GM12878 (cell line): ENCODE data around the gene ZMYND19. TPM values are rescaled to one million over a fixed set of nuclear protein-coding genes. Genes with fewer than 3 reads are reported as not detected.
A peak's percentile ranks its signal among the peaks of the same experiment; 100 is the strongest.

ENCODE experiments used
- ATAC-seq: fragments of 200-7000 bp; cut with Tn5 transposase; 3 replicates; pipeline ENCODE4 v1.9.1; 2020; ENCODE audit warnings: mild to moderate bottlenecking, moderate library complexity
- BruUV-seq: library from RNA; stranded (reverse); fragments of 400-500 nt; replicated peaks from 2 replicates; lab custom pipeline; 2021; lab: Mats Ljungman, UMichigan
- CTCF ChIA-PET: fragments of 300-600 bp; sonication (Branson Sonifier 250); formaldehyde crosslinking; extraction: SDS; loops from one replicate; lab custom pipeline; 2021; ENCODE audit warnings: inconsistent platforms; lab: Yijun Ruan, JAX
- POLR2A ChIA-PET: fragments of 350-600 bp; formaldehyde crosslinking; extraction: SDS; loops from one replicate; lab custom pipeline; 2021; ENCODE audit warnings: inconsistent platforms; lab: Charles Lee
- RAD21 ChIA-PET: fragments of 300-600 bp; sonication (Branson Sonifier 250); formaldehyde crosslinking; loops from one replicate; lab custom pipeline; 2023; ENCODE audit warnings: antibody characterized with exemption; ENCODE audit not compliant: unreplicated experiment; lab: Charles Lee
- SMC1A ChIA-PET: fragments of 300-600 bp; sonication (Branson Sonifier 250); formaldehyde crosslinking; loops from one replicate; lab custom pipeline; 2023; ENCODE audit not compliant: unreplicated experiment, uncharacterized antibody; lab: Charles Lee
- DNase-seq: peaks from one replicate; pipeline ENCODE4 v3.0.0-alpha.2; 2011; ENCODE audit warnings: low read depth, low spot score
- FAIRE-seq: peaks from 3 replicates; lab custom pipeline; 2011; peaks lifted over from hg19 to GRCh38; lab: Jason Lieb, UNC
- H2AFZ ChIP-seq: 2 replicates; pipeline ENCODE4 v1.6.0; 2011; ENCODE audit warnings: low read depth, low read length, control low read depth; ENCODE audit not compliant: control insufficient read depth
- H3K27ac ChIP-seq: 2 replicates; pipeline ENCODE4 v1.5.1; 2011; ENCODE audit warnings: control low read depth; ENCODE audit not compliant: control insufficient read depth, insufficient read depth
- H3K27me3 ChIP-seq, 2 experiments: replicated peaks in 1 of 2; 2 replicates each; pipeline versions ENCODE4 v1.6.0 to v1.6.1; 2011; ENCODE audit warnings: low read length in 1 of 2; ENCODE audit not compliant: control insufficient read depth in 2 of 2, insufficient read depth in 2 of 2
- H3K36me3 ChIP-seq, 2 experiments: 2 replicates each; pipeline ENCODE4 v1.5.1; 2011; ENCODE audit warnings: low read length in 1 of 2; ENCODE audit not compliant: control insufficient read depth in 2 of 2, insufficient read depth in 2 of 2
- H3K4me1 ChIP-seq: 2 replicates; pipeline ENCODE4 v1.6.1; 2011; ENCODE audit warnings: mild to moderate bottlenecking, low read length, moderate library complexity, mixed read lengths; ENCODE audit not compliant: control insufficient read depth, insufficient read depth
- H3K4me2 ChIP-seq: 2 replicates; pipeline ENCODE4 v1.6.0; 2011; ENCODE audit warnings: control low read depth; ENCODE audit not compliant: control insufficient read depth, insufficient read depth
- H3K4me3 ChIP-seq: fragments of 200-600 bp; sonication (generic); 2 replicates; pipeline ENCODE4 v1.5.1; 2016
- H3K79me2 ChIP-seq: 2 replicates; pipeline ENCODE4 v1.6.0; 2011; ENCODE audit warnings: low read length; ENCODE audit not compliant: control insufficient read depth, insufficient read depth
- H3K9ac ChIP-seq: 2 replicates; pipeline ENCODE4 v1.8.0; 2011; ENCODE audit warnings: low read length, control low read depth, mixed read lengths; ENCODE audit not compliant: control insufficient read depth, insufficient read depth
- H3K9me3 ChIP-seq: replicated peaks from 3 replicates; pipeline ENCODE4 v1.5.1; 2011; ENCODE audit warnings: mild to moderate bottlenecking, low read length; ENCODE audit not compliant: control insufficient read depth, insufficient read depth
- H4K20me1 ChIP-seq: 2 replicates; pipeline ENCODE4 v1.6.0; 2011; ENCODE audit not compliant: control insufficient read depth, insufficient read depth
- IKZF1 ChIP-seq: fragments of 450-650 bp; conservative IDR thresholded peaks from 2 replicates; pipeline ENCODE4 v1.6.1; 2017; ENCODE audit warnings: antibody characterized with exemption, mild to moderate bottlenecking
- NKRF ChIP-seq: fragments of 450-650 bp; conservative IDR thresholded peaks from 2 replicates; pipeline ENCODE4 v1.6.1; 2017; ENCODE audit warnings: mild to moderate bottlenecking, moderate library complexity
- WGBS: methylation state at CpG from one replicate; pipeline ENCODE4 v1.1.6; 2016; ENCODE audit warnings: low lambda C conversion rate; ENCODE audit not compliant: insufficient replicate concordance, insufficient coverage; ENCODE audit errors: missing lambda C conversion rate; 5-methylcytosine and 5-hydroxymethylcytosine counted together
- in situ Hi-C: fragments of 300-500 bp; cut with MboI; formaldehyde crosslinking; loops from 9 replicates; pipeline ENCODE4 v1.14.3; 2018; ENCODE audit warnings: mixed read lengths
- intact Hi-C: fragments of 100-400 bp; cut with micrococcal nuclease; formaldehyde crosslinking; loops from one replicate; pipeline ENCODE4 v1.14.2; 2022; ENCODE audit not compliant: unreplicated experiment
- polyA plus RNA-seq, 11 experiments: library from polyadenylated mRNA; depleted of rRNA in 4 of 11; unstranded in 6 of 11; stranded (reverse) in 5 of 11; fragments of >200 nt; fragmentation: Nextera tagmentation in 4 of 11; fragmentation: Illumina TruSeq in 1 of 11; extraction: Ambion mirVana in 4 of 11; extraction: Trizol in 1 of 11; gene quantifications; 1 replicate in 1 of 11; 2 replicates in 10 of 11; pipeline versions ENCODE4 v1.2.1 to v1.2.3, GENCODE V29; 2011 to 2016; ENCODE audit warnings: inconsistent platforms in 2 of 11, missing spikeins in 2 of 11, low read depth in 1 of 11
- total RNA-seq, 4 experiments: library from RNA; depleted of rRNA in 3 of 4; stranded (reverse); fragments of >200 nt in 3 of 4; fragmentation: Illumina TruSeq in 1 of 4; extraction: Trizol in 1 of 4; gene quantifications; 2 replicates each; pipeline versions ENCODE4 v1.2.1 to v1.2.3, GENCODE V29; 2013 to 2021

Gene ZMYND19
- total and polyA plus RNA-seq, 10 of the 15 experiments (the other 5 are each of a cell fraction or from before 2014, with no cell fraction given): 0.84 to 54.8 (median 20.1) TPM

- TF ChIP-seq NKRF (no peak), IKZF1 (0 out of 2 replicates have a peak, but pooled peaks have one; percentile 8)
- RAD21 ChIA-PET: interaction anchor here (0.8 to 0.9 kb wide), 2 partner anchors 29 to 39 kb away, joined by 3 to 4 read pairs; partner anchors contain the start of genes EHMT1 and MRPL41
Measured at GRCh38 chr9:137590123-137590468, 216 bp downstream of the ZMYND19 start.

More at GRCh38 chr9:137590123-137590468, 216 bp downstream of the ZMYND19 start:
- H4K20me1 ChIP-seq: no peaks in the 10 kb centered on the region
- no peak for DNase-seq
- no CpG with 5 or more reads among the region's 61 CpGs for WGBS
- H3K9ac ChIP-seq: no peak overlapping the region; the same call in 1 of the 2 replicates
- in situ Hi-C loops: no loop called here
- H3K27me3 ChIP-seq: no peaks in the 10 kb centered on the region
- no peaks in the 10 kb centered on the region for H3K9me3 ChIP-seq
- peaks cover 6% of the 10 kb centered on the region; the same call in 1 of the 2 replicates for H3K4me1 ChIP-seq
- no peak overlapping the region; the same call in 1 of the 2 replicates for H3K4me3 ChIP-seq
- H3K79me2 ChIP-seq: peaks cover 14% of the 10 kb centered on the region
- H3K4me2 ChIP-seq: no peak overlapping the region
- intact Hi-C loops: no loop called here
- CTCF ChIA-PET: interaction anchor here (1.2 kb wide), 1 partner anchor 12 kb away, joined by 3 read pairs; no protein-coding TSS in a partner anchor
- no peak overlapping the region for H2AFZ ChIP-seq
- H3K36me3 ChIP-seq: peaks cover 11 to 12% of the 10 kb centered on the region in 2 experiments; a peak in 3 of 4 replicates
- POLR2A ChIA-PET: interaction anchor here (1.0 kb wide), 1 partner anchor 38 kb away, joined by 3 read pairs; the partner anchor contains the start of gene MRPL41
- BruUV-seq: no TSS peak
- FAIRE-seq: no peak
- ATAC-seq: no peak
- SMC1A ChIA-PET: interaction anchor here (1.0 kb wide), 1 partner anchor 14 kb away, joined by 3 read pairs; no protein-coding TSS in a partner anchor
- no peak overlapping the region; the same call in 1 of the 2 replicates for H3K27ac ChIP-seq
